ENCODE measurements around the gene EDEM3.

The EDEM3 gene

GRCh38 chr1:184757406-184757805, 2.7 kb upstream of the EDEM3 start:
- H3K27ac ChIP-seq, result peak overlapping the region; percentile 89; the same call in 1 of the 2 replicates
- no peak for TF ChIP-seq CTCF (conservative IDR thresholded peaks at IDR 0.05)

- TF ChIP-seq CTCF (conservative IDR thresholded peaks at IDR 0.05), result no peak
- H3K27ac ChIP-seq, result peak overlapping the region; percentile 89
These were observed 788 bp upstream of the EDEM3 start for GRCh38 chr1:184755226-184756065.

GRCh38 chr1:184753608-184754475, 816 bp downstream of the EDEM3 start:
- TF ChIP-seq CTCF (conservative IDR thresholded peaks at IDR 0.05), result no peak
- H3K27ac ChIP-seq, result peak overlapping the region; percentile 89

GRCh38 chr1:184753117-184753516, 1.5 kb downstream of the EDEM3 start:
- TF ChIP-seq CTCF (conservative IDR thresholded peaks at IDR 0.05), result no peak
- peak overlapping the region; percentile 89 for H3K27ac ChIP-seq

GRCh38 chr1:184752656-184753055, 2.0 kb downstream of the EDEM3 start:
- peak overlapping the region; percentile 89; the same call in 1 of the 2 replicates for H3K27ac ChIP-seq

GRCh38 chr1:184748740-184749139, 5.9 kb downstream of the EDEM3 start:
- H3K27ac ChIP-seq, result no peak overlapping the region
- TF ChIP-seq CTCF (conservative IDR thresholded peaks at IDR 0.05), result no peak

More at GRCh38 chr1:184752656-184753055, 2.0 kb downstream of the EDEM3 start:
- TF ChIP-seq CTCF (conservative IDR thresholded peaks at IDR 0.05), result no peak

All from VCaP (cell line).